HEK293 (cell line): Measurements from ENCODE around the gene RBCK1.

Source experiments
- ZBTB17 ChIP-seq: fragments of 450-650 bp; formaldehyde crosslinking; IDR thresholded peaks from 2 replicates; pipeline ENCODE4 v1.5.1; 2016; ENCODE audit warnings: missing biosample characterization, missing genetic modification characterization
- ZFP3 ChIP-seq: fragments of 450-650 bp; formaldehyde crosslinking; IDR thresholded peaks from 2 replicates; pipeline ENCODE4 v1.5.1; 2016; ENCODE audit warnings: low read depth, missing biosample characterization, missing genetic modification characterization
- ZNF629 ChIP-seq: fragments of 450-650 bp; formaldehyde crosslinking; IDR thresholded peaks from 2 replicates; pipeline ENCODE4 v1.5.1; 2017; ENCODE audit warnings: missing biosample characterization, missing genetic modification characterization
- TF ChIP-seq, protein P1 (sequence below): fragments of 450-650 bp; formaldehyde crosslinking; IDR thresholded peaks from 2 replicates; pipeline ENCODE4 v1.5.1; 2016; ENCODE audit warnings: missing biosample characterization, missing genetic modification characterization
- TF ChIP-seq, protein P2 (sequence below): fragments of 450-650 bp; formaldehyde crosslinking; IDR thresholded peaks from 2 replicates; pipeline ENCODE4 v1.5.1; 2016; ENCODE audit warnings: missing biosample characterization, missing genetic modification characterization
- TF ChIP-seq, protein P3 (sequence below): fragments of 450-650 bp; formaldehyde crosslinking; IDR thresholded peaks from 2 replicates; pipeline ENCODE4 v1.5.1; 2016; ENCODE audit warnings: missing biosample characterization, missing genetic modification characterization

GRCh38 chr20:366041-366718 lies 41.9 kb upstream of the RBCK1 start:
- TF ChIP-seq ZFP3: no peak
- TF ChIP-seq, protein P1, sequence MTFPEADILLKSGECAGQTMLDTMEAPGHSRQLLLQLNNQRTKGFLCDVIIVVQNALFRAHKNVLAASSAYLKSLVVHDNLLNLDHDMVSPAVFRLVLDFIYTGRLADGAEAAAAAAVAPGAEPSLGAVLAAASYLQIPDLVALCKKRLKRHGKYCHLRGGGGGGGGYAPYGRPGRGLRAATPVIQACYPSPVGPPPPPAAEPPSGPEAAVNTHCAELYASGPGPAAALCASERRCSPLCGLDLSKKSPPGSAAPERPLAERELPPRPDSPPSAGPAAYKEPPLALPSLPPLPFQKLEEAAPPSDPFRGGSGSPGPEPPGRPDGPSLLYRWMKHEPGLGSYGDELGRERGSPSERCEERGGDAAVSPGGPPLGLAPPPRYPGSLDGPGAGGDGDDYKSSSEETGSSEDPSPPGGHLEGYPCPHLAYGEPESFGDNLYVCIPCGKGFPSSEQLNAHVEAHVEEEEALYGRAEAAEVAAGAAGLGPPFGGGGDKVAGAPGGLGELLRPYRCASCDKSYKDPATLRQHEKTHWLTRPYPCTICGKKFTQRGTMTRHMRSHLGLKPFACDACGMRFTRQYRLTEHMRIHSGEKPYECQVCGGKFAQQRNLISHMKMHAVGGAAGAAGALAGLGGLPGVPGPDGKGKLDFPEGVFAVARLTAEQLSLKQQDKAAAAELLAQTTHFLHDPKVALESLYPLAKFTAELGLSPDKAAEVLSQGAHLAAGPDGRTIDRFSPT: no peak
- TF ChIP-seq, protein P2, sequence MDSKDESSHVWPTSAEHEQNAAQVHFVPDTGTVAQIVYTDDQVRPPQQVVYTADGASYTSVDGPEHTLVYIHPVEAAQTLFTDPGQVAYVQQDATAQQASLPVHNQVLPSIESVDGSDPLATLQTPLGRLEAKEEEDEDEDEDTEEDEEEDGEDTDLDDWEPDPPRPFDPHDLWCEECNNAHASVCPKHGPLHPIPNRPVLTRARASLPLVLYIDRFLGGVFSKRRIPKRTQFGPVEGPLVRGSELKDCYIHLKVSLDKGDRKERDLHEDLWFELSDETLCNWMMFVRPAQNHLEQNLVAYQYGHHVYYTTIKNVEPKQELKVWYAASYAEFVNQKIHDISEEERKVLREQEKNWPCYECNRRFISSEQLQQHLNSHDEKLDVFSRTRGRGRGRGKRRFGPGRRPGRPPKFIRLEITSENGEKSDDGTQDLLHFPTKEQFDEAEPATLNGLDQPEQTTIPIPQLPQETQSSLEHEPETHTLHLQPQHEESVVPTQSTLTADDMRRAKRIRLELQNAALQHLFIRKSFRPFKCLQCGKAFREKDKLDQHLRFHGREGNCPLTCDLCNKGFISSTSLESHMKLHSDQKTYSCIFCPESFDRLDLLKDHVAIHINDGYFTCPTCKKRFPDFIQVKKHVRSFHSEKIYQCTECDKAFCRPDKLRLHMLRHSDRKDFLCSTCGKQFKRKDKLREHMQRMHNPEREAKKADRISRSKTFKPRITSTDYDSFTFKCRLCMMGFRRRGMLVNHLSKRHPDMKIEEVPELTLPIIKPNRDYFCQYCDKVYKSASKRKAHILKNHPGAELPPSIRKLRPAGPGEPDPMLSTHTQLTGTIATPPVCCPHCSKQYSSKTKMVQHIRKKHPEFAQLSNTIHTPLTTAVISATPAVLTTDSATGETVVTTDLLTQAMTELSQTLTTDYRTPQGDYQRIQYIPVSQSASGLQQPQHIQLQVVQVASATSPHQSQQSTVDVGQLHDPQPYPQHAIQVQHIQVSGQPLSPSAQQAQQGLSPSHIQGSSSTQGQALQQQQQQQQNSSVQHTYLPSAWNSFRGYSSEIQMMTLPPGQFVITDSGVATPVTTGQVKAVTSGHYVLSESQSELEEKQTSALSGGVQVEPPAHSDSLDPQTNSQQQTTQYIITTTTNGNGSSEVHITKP (tag by site-specific recombination): no peak
- TF ChIP-seq, protein P3, sequence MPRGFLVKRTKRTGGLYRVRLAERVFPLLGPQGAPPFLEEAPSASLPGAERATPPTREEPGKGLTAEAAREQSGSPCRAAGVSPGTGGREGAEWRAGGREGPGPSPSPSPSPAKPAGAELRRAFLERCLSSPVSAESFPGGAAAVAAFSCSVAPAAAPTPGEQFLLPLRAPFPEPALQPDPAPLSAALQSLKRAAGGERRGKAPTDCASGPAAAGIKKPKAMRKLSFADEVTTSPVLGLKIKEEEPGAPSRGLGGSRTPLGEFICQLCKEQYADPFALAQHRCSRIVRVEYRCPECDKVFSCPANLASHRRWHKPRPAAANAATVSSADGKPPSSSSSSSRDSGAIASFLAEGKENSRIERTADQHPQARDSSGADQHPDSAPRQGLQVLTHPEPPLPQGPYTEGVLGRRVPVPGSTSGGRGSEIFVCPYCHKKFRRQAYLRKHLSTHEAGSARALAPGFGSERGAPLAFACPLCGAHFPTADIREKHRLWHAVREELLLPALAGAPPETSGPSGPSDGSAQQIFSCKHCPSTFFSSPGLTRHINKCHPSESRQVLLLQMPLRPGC (tag by site-specific recombination): no peak
- TF ChIP-seq ZBTB17: no peak
- TF ChIP-seq ZNF629 (tag by site-specific recombination): no peak
